GM21515 (cell line): Measurements from ENCODE around the gene LTA.

Experiments used
- ATAC-seq: cut with Tn5 transposase; IDR thresholded peaks from one replicate; pipeline ENCODE4 v1.9.1; 2021; ENCODE audit not compliant: unreplicated experiment

Gene LTA

DNA sequence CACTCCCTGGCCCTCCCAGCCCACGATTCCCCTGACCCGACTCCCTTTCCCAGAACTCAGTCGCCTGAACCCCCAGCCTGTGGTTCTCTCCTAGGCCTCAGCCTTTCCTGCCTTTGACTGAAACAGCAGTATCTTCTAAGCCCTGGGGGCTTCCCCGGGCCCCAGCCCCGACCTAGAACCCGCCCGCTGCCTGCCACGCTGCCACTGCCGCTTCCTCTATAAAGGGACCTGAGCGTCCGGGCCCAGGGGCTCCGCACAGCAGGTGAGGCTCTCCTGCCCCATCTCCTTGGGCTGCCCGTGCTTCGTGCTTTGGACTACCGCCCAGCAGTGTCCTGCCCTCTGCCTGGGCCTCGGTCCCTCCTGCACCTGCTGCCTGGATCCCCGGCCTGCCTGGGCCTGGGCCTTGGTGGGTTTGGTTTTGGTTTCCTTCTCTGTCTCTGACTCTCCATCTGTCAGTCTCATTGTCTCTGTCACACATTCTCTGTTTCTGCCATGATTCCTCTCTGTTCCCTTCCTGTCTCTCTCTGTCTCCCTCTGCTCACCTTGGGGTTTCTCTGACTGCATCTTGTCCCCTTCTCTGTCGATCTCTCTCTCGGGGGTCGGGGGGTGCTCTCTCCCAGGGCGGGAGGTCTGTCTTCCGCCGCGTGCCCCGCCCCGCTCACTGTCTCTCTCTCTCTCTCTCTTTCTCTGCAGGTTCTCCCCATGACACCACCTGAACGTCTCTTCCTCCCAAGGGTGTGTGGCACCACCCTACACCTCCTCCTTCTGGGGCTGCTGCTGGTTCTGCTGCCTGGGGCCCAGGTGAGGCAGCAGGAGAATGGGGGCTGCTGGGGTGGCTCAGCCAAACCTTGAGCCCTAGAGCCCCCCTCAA is at the start of gene LTA:
Gene LTA, plus strand, starts transcription at position 249 of the 871 bp plus-strand sequence. Its CDS starts 454 bp downstream, at position 703.
- ATAC-seq: peak; percentile 35

- no peak for ATAC-seq
Observed at GRCh38 chr6:31525553-31525931, 46.5 kb upstream of the LTA start.

GRCh38 chr6:31525932-31526591 is 46.0 kb upstream of the LTA start:
- no peak for ATAC-seq

DNA sequence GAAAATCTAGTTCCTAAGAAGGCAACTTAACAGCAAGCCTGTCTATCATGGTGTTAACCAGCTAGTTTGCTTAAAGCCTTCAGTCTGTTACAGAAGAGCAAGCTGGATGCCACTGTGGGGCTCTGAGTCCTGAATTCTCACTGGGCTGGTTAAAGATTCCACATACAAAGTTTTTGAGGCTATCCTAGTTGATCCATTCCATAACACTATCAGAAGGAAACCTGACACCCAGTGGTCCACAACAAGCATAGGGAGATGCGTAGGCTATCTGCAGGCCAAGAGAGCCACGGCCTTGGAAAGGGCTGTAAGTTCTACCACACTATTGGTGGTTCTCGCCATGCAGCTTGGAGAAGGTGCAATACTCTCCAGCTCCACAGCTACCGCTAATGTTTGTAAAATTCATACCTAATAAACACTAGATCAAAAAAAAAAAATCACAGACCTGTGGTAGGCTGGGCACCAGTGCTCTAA is 43.7 kb upstream of the LTA start:
- no peak for ATAC-seq

GRCh38 chr6:31528821-31529328 is 43.2 kb upstream of the LTA start, which contains the start of gene MCCD1:
Gene MCCD1, plus strand, starts transcription at chr6:31528962. Its CDS starts 53 bp downstream, at chr6:31529015.
- ATAC-seq: no peak

DNA sequence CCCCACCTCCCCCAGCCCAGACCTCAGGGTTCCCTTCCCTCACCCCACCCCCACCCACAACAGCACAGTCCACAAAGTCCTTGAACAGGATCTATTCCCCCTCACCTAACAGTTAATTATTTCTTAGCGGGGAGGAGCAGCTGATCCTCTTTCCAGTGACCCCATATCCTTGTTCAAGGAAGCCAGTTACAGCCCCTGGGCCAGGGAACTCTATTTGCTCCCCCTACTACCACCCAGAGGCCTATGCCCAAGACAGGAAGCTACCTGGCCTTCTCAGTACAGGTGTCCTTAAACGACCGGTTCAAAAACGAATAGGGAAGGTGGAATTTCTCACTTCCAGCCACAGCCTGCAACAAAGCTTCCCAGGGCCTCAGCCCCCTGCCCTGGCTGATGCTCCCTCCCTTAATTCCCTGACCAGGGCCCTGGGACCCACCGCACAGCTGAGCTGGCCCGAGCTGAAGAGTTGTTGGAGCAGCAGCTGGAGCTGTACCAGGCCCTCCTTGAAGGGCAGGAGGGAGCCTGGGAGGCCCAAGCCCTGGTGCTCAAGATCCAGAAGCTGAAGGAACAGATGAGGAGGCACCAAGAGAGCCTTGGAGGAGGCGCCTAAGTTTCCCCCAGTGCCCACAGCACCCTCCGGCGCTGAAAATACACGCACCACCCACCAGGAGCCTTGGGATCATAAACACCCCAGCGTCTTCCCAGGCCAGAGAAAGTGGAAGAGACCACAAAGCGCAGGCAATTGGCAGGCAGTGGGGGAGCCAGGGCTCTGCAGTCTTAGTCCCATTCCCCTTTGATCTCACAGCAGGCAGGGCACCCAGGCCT is 42.5 kb upstream of the LTA start:
- ATAC-seq: no peak

GRCh38 chr6:31530659-31531058 is 41.4 kb upstream of the LTA start:
- ATAC-seq: no peak

- ATAC-seq: no peak
Observed at GRCh38 chr6:31531162-31531561, 40.9 kb upstream of the LTA start.

- ATAC-seq: no peak
Observed at GRCh38 chr6:31531771-31532643, 40.1 kb upstream of the LTA start.

DNA sequence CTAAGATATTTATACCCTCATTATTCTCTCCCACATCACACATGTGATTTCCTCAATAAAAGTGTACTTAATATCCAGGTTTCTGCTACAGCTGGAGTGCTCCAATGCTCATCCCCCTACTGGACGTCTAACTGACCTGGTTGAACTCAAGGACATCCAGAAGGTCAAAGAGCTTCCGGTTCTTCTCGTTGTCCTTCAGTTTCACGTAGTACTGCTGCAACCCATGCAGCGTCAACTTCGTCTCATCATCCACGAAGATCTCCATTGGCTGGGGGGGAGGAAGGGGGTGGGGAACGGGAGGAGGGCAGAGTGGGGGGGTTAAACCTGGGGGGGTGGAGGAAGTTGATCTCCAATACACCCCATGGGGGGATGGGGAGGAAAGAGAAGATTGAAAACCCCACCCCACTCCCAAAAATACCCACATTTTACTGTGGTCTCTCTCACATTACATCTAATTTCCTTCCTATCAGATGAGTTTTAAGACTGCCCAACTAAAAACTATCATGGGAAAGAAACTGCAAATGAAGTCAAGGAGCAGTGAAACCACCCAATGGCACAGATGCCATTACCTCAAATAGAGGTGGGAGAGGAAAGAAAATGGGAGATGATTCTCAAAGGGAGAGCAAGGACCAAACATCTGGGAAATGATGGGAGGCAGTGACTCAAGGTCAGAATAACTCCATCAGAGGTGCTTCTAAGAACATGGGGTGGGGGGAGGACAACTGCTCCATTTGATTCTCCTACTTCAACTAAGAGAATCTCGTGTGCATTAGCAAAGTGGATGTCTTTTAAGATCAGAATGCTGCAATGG is 39.2 kb upstream of the LTA start:
- ATAC-seq: no peak

DNA sequence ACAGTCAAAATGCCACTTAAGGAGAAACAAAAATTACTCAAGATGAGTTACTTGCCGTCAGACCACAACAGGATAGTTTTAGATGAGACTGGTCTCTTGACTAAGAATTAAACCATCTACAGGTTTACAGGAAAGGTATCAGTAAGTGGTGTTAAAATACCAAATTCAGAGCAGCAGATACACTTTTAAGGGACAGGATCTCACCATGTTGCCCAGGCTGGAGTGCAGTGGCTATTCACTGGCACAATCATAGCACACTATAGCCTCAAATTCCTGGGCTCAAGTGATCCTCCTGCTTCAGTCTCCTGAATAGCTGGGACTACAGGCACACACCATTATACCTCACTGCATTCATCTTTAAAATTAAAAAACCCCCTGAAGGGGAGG is 38.6 kb upstream of the LTA start:
- ATAC-seq: no peak

DNA sequence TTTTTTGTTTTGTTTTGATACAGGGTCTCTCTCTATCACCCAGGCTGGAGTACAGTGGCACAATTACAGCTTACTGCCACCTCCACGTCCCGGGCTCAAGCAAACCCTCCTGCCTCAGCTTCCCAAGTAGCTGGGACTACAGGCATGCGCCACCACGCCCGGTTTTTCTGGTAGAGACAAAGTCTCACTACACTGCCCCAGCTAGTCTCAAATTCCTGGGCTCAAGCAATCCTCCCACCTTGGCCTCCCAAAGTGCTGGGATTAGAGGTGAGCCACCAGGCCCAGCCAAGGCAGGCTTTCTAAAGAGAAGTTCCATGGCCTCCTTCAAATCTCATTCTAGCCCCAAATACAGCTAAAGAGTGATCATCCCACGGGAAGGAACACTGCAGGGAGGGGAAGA is 38.1 kb upstream of the LTA start:
- no peak for ATAC-seq

- no peak for ATAC-seq
Observed at GRCh38 chr6:31534521-31535040, 37.5 kb upstream of the LTA start.

- no peak for ATAC-seq
Observed at GRCh38 chr6:31535538-31536324, 36.4 kb upstream of the LTA start.

GRCh38 chr6:31538805-31539400 is 33.2 kb upstream of the LTA start:
- no peak for ATAC-seq

DNA sequence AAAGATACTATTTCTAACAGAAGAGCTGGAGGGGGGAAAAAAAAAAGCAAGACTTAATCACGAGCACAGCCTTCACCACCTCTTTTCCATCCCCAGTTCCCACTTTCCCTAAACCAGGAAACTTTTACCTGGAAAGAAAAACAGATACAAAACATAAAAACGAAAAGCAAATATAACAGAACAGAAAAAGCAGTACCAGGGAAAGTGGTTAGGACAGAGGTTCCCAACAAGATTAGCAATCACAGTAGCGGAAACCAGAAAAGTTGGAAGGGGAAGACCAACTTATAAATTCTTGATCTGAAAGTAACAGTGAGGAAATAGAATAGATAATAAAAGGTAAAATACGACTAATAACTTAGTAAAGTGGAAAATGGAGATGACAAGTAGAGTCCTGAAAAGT is 31.4 kb upstream of the LTA start:
- ATAC-seq: no peak

- ATAC-seq: peak; percentile 27
Observed at GRCh38 chr6:31541059-31541657, 30.9 kb upstream of the LTA start.
